Astrocyte (in vitro differentiated cells and primary cell): ENCODE measurements around the gene TNFRSF25. TPM values are rescaled to one million over a fixed set of nuclear protein-coding genes. Genes with fewer than 3 reads are reported as not detected.

Experiments used
- DNase-seq: peaks from one replicate; pipeline ENCODE4 v3.0.0-alpha.2; 2010; ENCODE audit warnings: low read depth
- FAIRE-seq: peaks from 2 replicates; lab custom pipeline; 2011; peaks lifted over from hg19 to GRCh38; lab: Jason Lieb, UNC
- H2AFZ ChIP-seq: 2 replicates; pipeline ENCODE4 v1.6.0; 2012; ENCODE audit warnings: low read depth, low read length, inconsistent platforms
- H3K27ac ChIP-seq: 2 replicates; pipeline ENCODE4 v1.5.1; 2011; ENCODE audit warnings: low read depth, low read length, inconsistent platforms
- H3K27me3 ChIP-seq: 2 replicates; pipeline ENCODE4 v1.6.0; 2011; ENCODE audit warnings: low read length, inconsistent platforms; ENCODE audit not compliant: insufficient read depth
- H3K36me3 ChIP-seq: 2 replicates; pipeline ENCODE4 v1.5.1; 2011; ENCODE audit warnings: low read length, inconsistent platforms; ENCODE audit not compliant: insufficient read depth
- H3K4me1 ChIP-seq: 2 replicates; pipeline ENCODE4 v1.5.1; 2011; ENCODE audit warnings: low read length, inconsistent platforms; ENCODE audit not compliant: insufficient read depth
- H3K4me2 ChIP-seq: 2 replicates; pipeline ENCODE4 v1.6.0; 2012; ENCODE audit warnings: low read length, inconsistent platforms
- H3K4me3 ChIP-seq: 2 replicates; pipeline ENCODE4 v1.5.1; 2011; ENCODE audit warnings: low read depth, mild to moderate bottlenecking, low read length, inconsistent platforms; ENCODE audit not compliant: insufficient read depth
- H3K79me2 ChIP-seq: 2 replicates; pipeline ENCODE4 v1.6.0; 2012; ENCODE audit warnings: mild to moderate bottlenecking, low read length, inconsistent platforms; ENCODE audit not compliant: insufficient read depth
- H3K9ac ChIP-seq: 2 replicates; pipeline ENCODE4 v1.6.0; 2012; ENCODE audit warnings: mild to moderate bottlenecking, low read length, inconsistent platforms
- H3K9me3 ChIP-seq: 2 replicates; pipeline ENCODE4 v1.5.1; 2012; ENCODE audit warnings: low read depth, mild to moderate bottlenecking, low read length, inconsistent platforms; ENCODE audit not compliant: insufficient read depth
- H4K20me1 ChIP-seq: 2 replicates; pipeline ENCODE4 v1.6.0; 2012; ENCODE audit warnings: low read length, inconsistent platforms; ENCODE audit not compliant: insufficient read depth
- H3K27ac Mint-ChIP-seq: one replicate; pipeline ENCODE4 v1.8.0; 2021; ENCODE audit warnings: mild to moderate bottlenecking, mixed read lengths; ENCODE audit not compliant: unreplicated experiment
- H3K27me3 Mint-ChIP-seq: one replicate; pipeline ENCODE4 v1.8.0; 2021; ENCODE audit warnings: low read depth, mixed read lengths; ENCODE audit not compliant: unreplicated experiment
- H3K36me3 Mint-ChIP-seq: one replicate; pipeline ENCODE4 v1.8.0; 2021; ENCODE audit warnings: low read depth, mixed read lengths; ENCODE audit not compliant: unreplicated experiment
- H3K4me1 Mint-ChIP-seq: one replicate; pipeline ENCODE4 v1.8.0; 2021; ENCODE audit warnings: low read depth, mixed read lengths; ENCODE audit not compliant: unreplicated experiment
- H3K4me3 Mint-ChIP-seq: one replicate; pipeline ENCODE4 v1.8.0; 2021; ENCODE audit warnings: mild to moderate bottlenecking, moderate library complexity, mixed read lengths; ENCODE audit not compliant: unreplicated experiment
- H3K9me3 Mint-ChIP-seq: one replicate; pipeline ENCODE4 v1.8.0; 2021; ENCODE audit warnings: mild to moderate bottlenecking, mixed read lengths; ENCODE audit not compliant: unreplicated experiment
- CTCF ChIP-seq: IDR thresholded peaks from 2 replicates; pipeline ENCODE4 v1.5.1; 2011; ENCODE audit warnings: low read depth, mild to moderate bottlenecking, inconsistent platforms, low read length, moderate library complexity; ENCODE audit not compliant: insufficient read depth
- EZH2 ChIP-seq: IDR thresholded peaks from 2 replicates; pipeline ENCODE4 v1.6.1; 2012; ENCODE audit warnings: mild to moderate bottlenecking, low read length, inconsistent platforms; ENCODE audit not compliant: insufficient read depth
- total RNA-seq: library from RNA; stranded (reverse); gene quantifications from 2 replicates; pipeline ENCODE4 v1.2.1, GENCODE V29; 2021

The TNFRSF25 gene
- total RNA-seq, 1 donor from 2014 or later: 18.8 TPM

- Histone ChIP-seq H3K9me3 (no peaks in the 10 kb centered on the region), H3K4me2 (peak overlapping the region; percentile 100), H4K20me1 (peaks cover 6% of the 10 kb centered on the region), H3K79me2 (peaks cover 51% of the 10 kb centered on the region), H3K9ac (peak overlapping the region; percentile 96), H3K27me3 (no peaks in the 10 kb centered on the region), H3K4me3 (peak overlapping the region; percentile 91), H2AFZ (peak overlapping the region; percentile 29), H3K4me1 (peaks cover 50% of the 10 kb centered on the region), H3K27ac (peak overlapping the region; percentile 95), H3K36me3 (no peaks in the 10 kb centered on the region)
- FAIRE-seq (no peak), DNase-seq (no peak)
- Mint-ChIP-seq H3K4me3 (peak overlapping the region; percentile 86), H3K9me3 (no peaks in the 10 kb centered on the region), H3K36me3 (peaks cover 2% of the 10 kb centered on the region), H3K4me1 (peaks cover 11% of the 10 kb centered on the region), H3K27ac (peak overlapping the region; percentile 85), H3K27me3 (no peaks in the 10 kb centered on the region)
- no peak for TF ChIP-seq CTCF
- no peak for TF ChIP-seq EZH2
Observed at GRCh38 chr1:6491966-6492365, 26.0 kb upstream of the TNFRSF25 start.

DNA sequence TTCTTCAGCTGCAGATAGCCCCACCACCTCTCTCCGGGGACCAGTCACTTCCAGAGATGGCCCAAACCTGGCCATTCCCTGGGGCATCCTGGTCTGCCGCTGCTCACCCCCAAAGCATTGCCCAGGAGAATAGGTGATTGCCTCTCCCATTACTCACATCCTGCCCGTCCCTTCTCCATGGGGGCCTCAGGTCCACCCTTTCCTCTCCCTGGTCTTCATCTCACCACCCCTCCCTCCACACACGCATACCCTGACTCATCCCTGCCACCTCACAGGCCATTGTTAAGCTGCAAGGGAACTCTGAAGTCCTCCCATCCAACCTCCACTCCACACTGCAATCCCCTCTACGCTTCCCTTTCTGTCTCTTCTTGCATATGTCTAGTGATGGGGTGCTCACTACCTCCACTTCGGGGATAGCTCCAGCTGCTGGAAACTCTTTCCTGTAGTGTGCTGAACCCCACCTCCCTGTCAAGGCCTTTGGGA, 25.5 kb upstream of the TNFRSF25 start, which contains the start of gene PLEKHG5:
Gene PLEKHG5, minus strand, starts transcription at position 188 of the 483 bp plus-strand sequence. CDS start 14,096 bp downstream, outside the sequence.
- Histone ChIP-seq H3K79me2 (peaks cover 52% of the 10 kb centered on the region), H2AFZ (peak within 1 kb of the TSS; percentile 87), H3K36me3 (no peaks in the 10 kb centered on the region), H3K4me2 (peak within 1 kb of the TSS; percentile 100), H3K4me1 (peaks cover 49% of the 10 kb centered on the region), H4K20me1 (peaks cover 6% of the 10 kb centered on the region), H3K27ac (peak within 1 kb of the TSS; percentile 95), H3K9ac (peak within 1 kb of the TSS; percentile 96), H3K9me3 (no peaks in the 10 kb centered on the region), H3K4me3 (peak within 1 kb of the TSS; percentile 91), H3K27me3 (no peaks in the 10 kb centered on the region)
- FAIRE-seq (peak; percentile 9), DNase-seq (peak; percentile 87)
- H3K4me1 Mint-ChIP-seq: peaks cover 11% of the 10 kb centered on the region
- H3K27me3 Mint-ChIP-seq: no peaks in the 10 kb centered on the region
- peak within 1 kb of the TSS; percentile 86 for H3K27ac Mint-ChIP-seq
- H3K36me3 Mint-ChIP-seq: peaks cover 2% of the 10 kb centered on the region
- TF ChIP-seq EZH2 (no peak), CTCF (no peak)
- H3K9me3 Mint-ChIP-seq: no peaks in the 10 kb centered on the region
- H3K4me3 Mint-ChIP-seq: peak within 1 kb of the TSS; percentile 86

DNA sequence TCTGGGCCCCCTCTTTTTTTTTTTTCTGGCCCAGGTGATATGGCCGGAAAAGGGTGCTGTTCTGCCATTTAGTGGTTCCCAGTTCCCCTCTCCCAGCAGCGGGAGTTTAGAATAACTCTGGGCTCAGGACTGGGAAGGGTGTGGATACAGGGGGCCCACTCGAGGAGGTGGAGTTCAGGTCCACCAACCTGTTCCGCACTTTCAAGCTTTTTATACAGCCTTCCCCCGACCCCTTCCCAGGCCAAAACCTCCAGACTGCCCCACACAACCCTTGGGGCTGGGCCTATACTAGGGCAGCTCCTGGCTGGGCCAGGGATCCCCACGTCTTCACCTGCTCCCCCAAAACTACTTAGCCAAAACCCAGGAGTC, 25.1 kb upstream of the TNFRSF25 start:
- DNase-seq (no peak), FAIRE-seq (no peak)
- H3K4me3 ChIP-seq: peak overlapping the region; percentile 91
- H3K27ac ChIP-seq: peak overlapping the region; percentile 95
- TF ChIP-seq EZH2 (no peak), CTCF (no peak)
- H3K4me1 ChIP-seq: peaks cover 49% of the 10 kb centered on the region
- Mint-ChIP-seq H3K27me3 (no peaks in the 10 kb centered on the region), H3K4me1 (peaks cover 10% of the 10 kb centered on the region), H3K4me3 (peak overlapping the region; percentile 86), H3K27ac (peak overlapping the region; percentile 86), H3K9me3 (no peaks in the 10 kb centered on the region), H3K36me3 (peaks cover 2% of the 10 kb centered on the region)
- H3K27me3 ChIP-seq: no peaks in the 10 kb centered on the region
- no peaks in the 10 kb centered on the region for H3K36me3 ChIP-seq
- peaks cover 6% of the 10 kb centered on the region for H4K20me1 ChIP-seq
- no peaks in the 10 kb centered on the region for H3K9me3 ChIP-seq
- H3K4me2 ChIP-seq: peak overlapping the region; percentile 100
- H3K9ac ChIP-seq: peak overlapping the region; percentile 96
- H3K79me2 ChIP-seq: peaks cover 51% of the 10 kb centered on the region
- peak overlapping the region; percentile 87 for H2AFZ ChIP-seq
